ENCODE data around the gene MALAT1.
"Not testable (repeated sequence)": the region's sequence is repeated elsewhere in the genome, so short reads cannot be mapped to it uniquely, and the experiment has no call there.

DNA sequence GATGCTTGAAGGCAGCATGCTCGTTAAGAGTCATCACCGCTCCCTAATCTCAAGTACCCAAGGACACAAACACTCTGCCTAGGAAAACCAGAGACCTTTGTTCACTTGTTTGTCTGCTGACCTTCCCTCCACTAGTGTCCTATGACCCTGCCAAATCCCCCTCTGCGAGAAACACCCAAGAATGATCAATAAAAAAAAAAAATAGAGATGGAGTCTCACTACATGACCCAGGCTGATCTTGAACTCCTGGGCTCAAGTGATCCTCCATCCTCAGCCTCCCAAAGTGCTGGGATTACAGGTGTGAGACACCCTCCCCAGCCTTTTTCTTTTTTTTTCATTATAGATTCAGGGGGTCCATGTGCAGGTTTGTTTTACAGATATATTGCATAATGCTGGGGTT, 46.6 kb upstream of the MALAT1 start:
- TF ChIP-seq, protein P1, sequence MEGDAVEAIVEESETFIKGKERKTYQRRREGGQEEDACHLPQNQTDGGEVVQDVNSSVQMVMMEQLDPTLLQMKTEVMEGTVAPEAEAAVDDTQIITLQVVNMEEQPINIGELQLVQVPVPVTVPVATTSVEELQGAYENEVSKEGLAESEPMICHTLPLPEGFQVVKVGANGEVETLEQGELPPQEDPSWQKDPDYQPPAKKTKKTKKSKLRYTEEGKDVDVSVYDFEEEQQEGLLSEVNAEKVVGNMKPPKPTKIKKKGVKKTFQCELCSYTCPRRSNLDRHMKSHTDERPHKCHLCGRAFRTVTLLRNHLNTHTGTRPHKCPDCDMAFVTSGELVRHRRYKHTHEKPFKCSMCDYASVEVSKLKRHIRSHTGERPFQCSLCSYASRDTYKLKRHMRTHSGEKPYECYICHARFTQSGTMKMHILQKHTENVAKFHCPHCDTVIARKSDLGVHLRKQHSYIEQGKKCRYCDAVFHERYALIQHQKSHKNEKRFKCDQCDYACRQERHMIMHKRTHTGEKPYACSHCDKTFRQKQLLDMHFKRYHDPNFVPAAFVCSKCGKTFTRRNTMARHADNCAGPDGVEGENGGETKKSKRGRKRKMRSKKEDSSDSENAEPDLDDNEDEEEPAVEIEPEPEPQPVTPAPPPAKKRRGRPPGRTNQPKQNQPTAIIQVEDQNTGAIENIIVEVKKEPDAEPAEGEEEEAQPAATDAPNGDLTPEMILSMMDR (IDR thresholded peaks at IDR 0.05; ENCODE audit: low read length), result not testable (repeated sequence)
- not testable (repeated sequence) for TF ChIP-seq EZH2 (IDR thresholded peaks at IDR 0.05; ENCODE audit: borderline replicate concordance, low read length)
